MV-4-11 (cell line): Measurements from ENCODE around the gene TNRC6B.
"Not testable (repeated sequence)": the region's sequence is repeated elsewhere in the genome, so short reads cannot be mapped to it uniquely, and the experiment has no call there.

ENCODE experiments used
- DNase-seq: peaks from one replicate; lab custom pipeline; 2025; lab: John Stamatoyannopoulos, UW

TNRC6B gene

DNA sequence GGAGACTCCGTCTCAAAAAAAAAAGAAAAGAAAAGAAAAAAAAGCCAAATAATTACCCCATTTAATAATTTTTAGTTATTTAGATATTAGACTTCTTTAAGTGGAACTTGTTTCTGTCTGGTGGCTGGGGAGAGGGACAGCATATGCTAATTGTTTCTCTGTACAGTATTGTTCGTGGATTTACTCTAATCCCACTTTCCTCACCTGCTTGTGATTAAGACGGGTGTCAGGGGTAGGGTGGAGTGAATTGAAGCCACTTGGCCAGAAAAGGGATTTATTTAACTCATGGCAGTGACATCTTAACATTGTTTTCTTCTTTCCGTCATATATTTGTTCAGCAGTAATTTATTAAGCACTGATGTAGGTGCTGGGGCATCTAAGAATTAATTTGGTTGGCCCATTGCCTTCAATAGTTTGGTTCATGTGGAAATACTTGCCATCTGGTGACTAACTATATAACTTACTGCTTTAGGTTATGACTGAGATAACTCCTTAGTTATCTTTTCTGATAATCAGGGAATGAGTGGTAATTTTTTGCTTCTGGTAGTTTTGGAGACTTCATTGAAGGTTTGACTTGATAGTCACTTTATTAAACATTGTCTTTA, 4.6 kb downstream of the TNRC6B start:
- no peak for DNase-seq

DNA sequence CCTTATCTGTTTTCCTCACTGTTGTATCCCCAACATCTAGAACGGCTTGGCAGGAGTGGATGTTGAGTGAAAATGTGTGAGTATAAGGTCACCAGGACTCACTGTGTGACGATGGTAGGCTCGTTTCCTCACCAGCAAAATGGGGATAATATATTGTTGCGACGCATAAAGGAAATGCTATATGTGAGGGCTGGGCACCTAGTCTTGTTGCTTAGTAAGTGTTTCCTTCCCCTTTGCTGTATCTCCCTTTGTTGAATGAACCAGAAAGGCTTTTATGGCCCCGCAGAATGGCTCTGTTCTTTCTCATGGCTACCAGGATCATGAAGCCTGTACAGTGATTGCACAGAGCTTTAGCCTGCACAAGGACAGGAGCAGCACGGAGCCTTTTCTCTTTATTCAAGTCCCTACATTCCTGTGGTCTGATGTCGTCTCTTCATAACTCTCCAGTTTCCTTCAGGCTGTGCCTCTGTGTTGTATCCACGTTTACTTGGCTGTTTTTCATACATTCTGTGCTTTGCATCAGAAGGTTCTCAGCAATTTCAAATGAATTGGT, 5.4 kb downstream of the TNRC6B start:
- DNase-seq, result peak; percentile 67

DNA sequence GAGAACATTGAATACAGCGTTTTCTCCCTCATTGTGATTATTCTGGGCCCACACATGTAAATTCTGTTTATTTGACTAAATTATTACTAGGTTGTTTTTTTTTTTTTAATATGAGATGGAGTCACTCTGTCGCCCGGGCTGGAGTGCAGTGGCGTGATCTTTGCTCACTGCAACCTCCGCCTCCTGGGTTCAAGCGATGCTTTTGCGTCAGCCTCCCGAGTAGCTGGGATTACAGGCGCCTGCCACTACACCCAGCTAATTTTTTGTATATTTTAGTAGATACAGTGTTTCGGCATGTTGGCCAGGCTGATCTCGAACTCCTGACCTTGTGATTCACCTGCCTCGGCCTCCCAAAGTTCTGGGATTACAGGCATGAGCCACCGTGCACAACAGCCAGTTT, 5.9 kb downstream of the TNRC6B start:
- not testable (repeated sequence) for DNase-seq

DNA sequence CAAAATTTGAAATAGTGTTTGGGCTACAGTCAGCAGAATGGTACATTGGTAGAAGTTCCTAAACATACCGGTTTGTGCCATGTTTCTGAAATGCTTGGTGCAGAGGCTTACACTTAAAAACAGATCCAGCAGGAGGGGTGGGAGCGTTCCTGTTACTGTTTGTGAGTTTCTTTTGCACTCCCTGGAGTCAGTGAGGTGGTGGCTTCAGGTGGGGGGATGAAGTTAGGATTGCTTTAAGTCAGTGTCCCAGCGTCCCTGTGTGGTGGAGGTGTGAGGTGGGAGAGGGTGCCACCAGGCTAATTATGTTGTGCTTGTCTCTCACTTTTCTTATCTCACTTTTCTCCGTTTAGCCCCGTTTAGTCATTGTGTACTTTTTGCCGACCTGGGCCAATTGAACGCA, 9.7 kb downstream of the TNRC6B start:
- DNase-seq, result no peak

DNA sequence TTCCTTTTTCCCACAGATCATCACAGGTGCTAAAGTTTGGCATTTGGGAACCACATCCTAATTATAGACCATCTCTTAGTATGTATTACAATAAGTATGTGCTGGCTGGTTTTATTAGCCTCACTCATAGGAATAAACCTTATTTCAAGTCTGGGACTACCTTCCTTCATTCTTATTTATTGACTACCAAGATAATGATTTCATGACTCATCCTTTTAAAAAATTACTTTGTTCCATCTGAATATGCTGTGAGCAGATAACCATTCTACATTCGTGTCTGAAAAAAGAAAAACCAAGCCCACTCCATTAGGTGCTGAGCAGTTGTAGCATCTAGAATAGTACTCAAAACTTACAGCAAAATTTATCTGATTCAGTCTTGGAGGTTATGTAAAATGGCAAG, 12.3 kb downstream of the TNRC6B start:
- DNase-seq, result no peak

DNA sequence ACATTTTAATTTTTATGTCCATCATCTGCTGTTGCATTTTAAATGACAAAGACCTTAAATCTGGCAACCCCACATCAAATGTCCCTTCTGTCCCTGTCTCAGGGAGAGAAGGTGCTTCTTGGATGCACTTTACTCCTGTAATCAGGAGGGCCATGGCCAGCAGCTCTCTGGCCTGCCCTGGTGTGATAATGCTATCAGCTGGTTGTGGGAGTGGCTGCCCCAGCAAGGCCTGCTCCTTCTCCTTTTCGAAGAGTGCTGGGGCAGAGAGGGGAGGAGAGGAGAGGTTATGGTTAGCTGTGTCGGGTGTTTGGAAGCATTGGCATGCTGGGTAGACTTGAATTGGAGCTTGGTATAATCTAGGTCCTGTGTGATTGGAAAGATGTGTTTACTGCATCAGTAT, 12.8 kb downstream of the TNRC6B start:
- no peak for DNase-seq

DNA sequence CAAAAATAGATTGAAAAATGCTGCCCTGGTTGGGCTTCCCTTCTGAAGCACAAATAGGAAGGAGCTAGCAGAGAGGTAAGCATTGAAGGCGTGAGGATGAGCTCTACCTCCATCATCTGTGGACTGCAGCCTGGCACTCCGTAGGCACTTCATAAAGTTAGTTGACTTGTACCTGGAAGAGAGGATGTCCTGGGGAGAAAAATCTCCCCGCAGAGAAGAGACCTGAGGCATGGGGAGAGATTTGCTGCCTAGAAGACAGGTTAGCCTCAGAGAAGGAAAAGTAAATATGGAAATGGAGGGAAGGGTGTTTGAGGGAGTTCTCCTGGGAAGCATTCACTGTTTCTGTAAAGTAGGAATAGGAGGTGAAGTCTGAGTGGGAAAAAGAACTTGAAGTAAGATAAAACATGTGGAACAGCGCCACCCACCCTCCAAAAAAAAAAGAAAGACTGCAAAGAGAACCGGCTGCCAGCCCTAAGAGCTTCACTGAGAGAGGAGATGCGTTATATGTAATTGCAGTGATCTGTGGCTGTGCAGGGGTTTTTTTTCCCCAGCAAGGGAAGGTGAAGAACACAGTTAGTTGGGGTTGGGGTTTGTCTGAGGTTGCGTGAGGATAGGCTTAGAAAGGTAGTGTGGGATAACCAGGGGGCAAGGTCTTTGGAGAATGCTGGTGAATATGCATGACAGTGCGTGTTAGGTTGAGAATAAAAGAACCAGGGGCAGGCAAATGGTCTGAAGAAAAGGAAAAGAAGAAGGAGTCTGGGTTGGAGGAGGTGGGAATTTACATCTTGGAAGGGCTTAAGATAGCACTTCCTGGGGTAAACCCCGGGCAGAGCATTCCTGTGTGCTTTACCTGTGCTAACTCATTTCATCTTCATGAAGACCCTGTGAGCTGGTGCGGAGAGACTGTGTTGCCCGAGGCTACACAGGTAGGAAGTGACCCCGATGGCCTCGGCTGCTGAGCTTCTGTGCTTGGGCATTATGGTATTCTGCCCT, 16.0 kb downstream of the TNRC6B start:
- DNase-seq, result no peak

DNA sequence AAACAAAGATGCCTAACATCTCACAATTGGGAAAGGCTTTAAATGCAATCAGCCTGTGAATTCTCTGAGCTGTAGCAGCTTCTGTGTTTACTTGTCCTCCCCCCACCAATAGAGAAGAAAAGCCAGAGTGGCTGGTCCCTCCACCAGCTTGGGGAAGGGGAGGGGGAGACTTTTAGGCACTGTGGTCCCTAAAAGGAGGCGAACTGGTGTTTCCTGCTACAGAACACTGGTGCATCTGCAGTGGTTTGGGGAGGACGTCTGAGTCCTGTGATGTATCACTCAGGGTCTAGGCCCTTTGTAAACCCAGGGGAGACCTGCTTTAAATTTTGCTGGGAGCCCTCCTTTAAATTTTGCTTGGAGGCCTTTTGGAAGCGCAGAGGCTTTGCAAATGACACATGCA, 16.9 kb downstream of the TNRC6B start:
- DNase-seq, result no peak

DNA sequence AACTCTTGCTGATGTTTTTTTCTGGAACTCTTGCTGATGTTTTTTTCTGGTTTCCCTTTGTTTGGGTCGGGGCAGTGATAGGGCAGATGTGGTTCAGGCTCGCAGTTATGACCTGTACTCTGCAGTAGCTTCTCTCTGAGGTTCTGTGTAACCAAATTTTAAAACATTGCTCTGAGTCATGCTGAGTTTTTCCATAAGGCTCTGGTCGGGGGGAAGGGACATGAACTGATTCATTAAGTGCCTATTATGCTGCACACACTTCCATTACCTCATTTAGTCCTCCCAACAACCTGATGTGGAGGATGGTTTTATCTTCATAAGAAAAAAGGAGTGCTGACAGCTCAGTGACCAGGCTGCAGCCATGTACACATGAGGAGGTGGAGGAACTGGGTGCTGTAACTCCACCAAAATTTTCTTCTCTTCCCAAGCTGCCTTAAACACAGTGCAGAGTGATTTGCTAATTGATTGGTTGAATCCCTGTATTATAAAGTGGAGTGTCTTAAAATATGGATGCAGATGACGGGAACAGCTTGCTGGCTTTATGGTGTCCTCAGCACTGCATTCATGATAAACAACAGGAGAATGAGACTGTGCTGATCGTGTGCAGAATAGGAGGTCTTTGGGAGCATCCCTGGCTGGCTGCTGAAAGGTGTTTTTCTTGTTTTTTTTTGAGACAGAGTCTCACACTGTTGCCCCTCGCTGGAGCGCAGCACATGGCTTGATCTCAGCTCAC, 19.1 kb downstream of the TNRC6B start:
- DNase-seq, result peak; percentile 57

DNA sequence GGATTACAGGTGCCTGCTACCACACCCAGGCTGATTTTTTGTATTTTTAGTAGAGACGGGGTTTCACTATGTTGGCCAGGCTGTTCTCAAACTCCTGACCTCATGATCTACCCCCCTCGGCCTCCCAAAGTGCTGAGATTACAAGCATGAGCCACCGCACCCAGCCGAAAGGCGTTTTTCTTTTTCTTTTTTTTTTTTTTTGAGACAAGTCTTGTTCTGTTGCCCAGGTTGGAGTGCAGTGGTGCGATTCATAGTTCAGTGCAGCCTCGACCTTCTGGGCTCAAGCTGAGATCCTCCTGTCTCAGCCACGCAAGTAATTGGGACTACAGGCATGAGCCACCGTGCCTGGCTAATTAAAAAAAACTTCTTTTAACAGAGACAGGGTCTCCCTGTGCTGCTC, 19.7 kb downstream of the TNRC6B start:
- not testable (repeated sequence) for DNase-seq

DNA sequence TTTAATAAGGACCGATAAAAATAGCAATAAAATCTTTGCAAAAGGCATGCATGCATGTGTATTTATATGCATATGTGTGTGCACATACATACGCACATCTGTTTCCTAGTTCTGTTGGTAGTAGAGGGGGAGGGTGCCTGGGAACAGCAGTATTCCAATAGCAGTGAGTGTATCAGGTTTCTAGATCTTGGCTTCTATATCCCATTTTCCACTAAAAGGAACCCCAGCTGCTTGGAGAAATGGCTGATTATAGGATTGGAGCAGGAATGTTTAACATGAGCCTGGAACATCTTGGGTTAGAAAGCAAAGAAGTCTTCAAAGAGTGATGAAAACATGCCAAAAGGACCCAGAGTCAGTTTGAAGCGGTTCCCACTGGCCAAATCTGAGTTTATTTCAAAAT, 21.0 kb downstream of the TNRC6B start:
- DNase-seq, result no peak

DNA sequence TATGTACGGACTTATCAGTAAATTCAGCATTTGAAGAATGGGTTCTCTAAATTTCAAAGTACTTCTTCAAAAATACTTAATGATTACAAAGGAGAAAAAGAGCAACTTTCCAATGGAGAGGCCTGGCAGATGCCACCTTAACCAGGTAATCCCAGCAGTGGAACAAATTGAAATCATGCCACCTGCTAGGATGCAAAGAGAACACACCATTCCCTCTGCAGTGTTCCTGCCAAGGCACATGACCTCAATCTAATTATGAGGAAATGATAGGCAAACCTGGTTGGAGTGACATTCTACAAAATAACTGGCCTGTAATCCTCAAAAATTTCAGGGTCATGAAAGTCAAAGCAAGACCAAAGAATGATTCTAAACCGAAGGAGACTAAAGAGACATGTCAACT, 21.5 kb downstream of the TNRC6B start:
- no peak for DNase-seq

DNA sequence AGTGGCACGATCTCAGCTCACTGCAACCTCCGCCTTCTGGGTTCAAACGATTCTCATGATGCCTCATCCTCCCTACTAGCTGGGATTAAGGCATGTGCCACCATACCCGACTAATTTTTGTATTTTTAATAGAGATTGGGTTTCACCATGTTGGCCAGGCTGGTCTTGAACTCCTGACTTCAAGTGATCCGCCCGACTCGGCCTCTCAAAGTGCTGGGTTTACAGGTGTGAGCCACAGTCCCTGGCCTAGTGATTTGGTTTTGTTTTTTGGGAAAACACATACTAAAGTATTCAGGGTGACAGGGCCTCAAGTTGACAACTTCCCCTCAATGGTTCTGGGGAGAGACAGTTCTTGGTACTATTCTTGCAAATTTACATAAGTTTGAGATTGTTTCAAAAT, 22.1 kb downstream of the TNRC6B start:
- DNase-seq, result no peak

DNA sequence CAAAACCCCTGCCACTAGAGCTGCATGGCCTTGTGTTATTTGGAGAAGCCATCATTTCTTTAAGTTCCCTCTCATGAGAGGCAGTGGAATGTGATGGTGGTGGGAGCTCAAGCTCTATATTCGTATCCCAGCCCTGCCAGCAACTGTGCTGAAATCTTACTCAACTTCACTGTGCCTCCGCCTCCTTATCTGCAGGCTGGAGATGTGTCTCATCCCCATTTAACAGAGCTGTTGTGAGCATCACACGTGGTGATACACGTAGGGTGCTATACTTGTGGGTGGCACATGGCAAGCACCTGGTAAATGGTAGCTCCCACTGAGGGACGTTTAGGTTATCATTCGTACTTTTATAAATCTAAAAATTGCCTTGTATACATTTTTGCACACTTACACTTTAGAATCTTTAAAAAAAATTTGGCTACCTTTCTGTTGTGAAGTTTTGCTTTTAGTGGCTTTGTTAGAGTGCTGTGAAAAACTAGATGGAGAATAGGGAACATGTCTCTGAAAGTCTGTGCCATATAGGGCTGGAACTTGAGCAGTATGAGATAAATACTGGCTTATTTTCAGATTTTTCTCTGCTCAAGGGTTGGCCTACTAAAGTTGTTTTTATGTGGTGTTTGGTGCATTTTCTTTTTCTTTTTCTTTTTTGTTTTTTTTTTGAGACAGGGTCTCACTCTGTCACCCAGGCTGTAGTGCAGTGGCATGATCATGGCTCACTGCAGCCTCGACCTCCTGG, 23.2 kb downstream of the TNRC6B start:
- no peak for DNase-seq

DNA sequence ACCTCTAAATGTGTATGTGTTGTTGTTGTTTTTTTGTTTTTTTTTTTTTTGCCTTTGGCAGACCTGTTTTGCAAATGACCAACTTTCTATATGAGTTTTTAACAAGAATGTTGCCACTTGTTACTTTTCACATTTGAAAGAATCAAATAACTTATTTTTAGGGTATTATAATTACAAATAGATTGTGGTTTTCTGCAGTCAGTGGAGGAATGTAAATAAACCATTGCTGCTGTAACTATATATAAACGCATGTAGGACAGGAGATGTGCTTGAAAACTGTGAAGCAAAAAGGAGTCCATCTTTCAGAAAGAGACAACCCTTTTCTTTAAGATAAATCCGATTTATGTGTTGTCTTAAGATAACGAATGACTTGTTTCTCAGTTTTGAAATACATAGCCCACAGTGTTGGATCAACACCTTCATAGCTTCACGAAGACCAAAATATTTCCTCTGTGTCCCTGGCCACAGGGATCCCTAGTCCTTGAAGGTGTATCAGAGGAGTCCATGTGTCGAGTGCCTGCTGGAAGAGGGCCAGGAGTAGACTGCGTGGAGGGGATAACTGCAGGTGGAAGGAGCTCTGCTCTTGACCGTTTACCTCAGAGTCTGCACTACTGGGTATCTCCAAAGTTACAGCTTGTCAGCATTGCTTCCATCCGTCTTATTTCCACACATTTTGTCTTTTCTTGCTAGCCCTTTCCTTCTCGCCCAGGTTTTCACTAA, 24.7 kb downstream of the TNRC6B start:
- no peak for DNase-seq

DNA sequence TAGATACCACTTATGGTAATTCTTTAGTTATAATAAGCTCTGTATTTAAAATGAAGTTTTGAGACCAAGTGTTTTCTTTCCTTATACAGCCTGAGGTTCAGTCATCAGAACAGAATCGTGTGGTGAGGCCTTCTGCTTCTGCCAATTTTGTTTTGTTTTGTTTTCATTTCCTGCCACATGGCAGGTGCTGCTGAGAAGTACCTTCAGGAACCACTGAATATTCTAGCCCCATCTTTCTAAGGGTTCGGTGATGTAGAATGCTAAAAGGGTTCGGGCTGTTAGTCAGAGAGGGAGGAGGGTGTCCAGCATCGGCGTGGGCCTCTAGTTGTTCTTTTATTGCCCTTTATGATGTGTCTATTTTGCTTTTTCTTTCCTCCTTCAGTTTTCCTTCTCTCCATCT, 25.8 kb downstream of the TNRC6B start:
- no peak for DNase-seq

DNA sequence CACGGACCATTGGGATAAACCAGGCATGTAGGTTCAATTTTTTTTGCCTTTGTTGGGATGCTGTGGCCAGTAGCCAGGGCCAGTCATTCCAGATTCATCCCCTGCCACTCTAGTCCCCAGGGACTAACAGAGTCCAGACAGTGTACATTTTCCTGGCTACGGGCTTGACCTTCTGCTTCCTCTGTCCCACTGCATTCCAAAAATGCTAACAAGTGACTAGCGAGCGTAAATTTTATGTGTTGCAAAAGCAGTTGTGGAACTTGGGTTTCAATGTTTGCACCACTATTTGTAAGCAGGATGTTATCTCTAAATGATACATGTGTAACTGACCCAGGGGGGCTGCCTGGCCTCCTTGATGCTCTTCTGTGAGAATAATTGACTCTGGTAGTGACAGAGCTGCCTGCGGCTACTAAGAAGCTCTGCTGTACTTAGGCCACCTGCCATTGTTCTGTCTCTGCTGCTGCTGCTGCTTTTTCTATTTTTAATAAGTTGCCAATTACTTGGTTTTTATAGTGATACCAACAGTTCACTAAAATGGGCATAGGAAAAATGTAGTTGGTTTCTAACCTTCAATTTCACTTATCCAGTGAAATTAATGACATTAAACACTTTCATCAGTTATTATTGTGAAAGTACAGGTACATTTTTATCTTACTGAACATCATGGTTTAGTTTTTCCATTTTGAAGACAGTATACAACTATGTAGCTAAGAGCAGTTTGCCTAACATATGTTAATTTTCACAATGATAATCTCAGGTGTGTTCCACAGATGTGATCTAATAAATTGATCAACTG, 26.8 kb downstream of the TNRC6B start:
- DNase-seq, result no peak

DNA sequence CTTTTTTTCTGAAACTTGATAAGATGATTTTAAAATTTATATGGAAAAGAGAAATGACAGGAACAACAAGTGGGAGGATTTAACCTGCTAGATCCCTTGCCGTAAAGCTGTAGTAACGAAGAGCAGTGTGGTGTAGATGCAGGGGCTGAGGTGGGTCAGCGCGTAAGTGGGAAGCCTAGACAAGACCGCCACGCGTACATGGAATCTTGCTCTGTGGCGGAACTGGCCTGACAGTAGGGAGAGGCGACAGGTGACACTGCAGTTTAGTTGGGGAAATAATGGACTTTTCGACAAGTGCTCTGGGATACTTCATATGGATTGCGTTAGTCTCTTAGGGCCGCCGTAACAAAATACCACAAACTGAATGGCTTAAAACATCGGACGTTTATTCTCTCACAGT, 28.8 kb downstream of the TNRC6B start:
- DNase-seq, result no peak

DNA sequence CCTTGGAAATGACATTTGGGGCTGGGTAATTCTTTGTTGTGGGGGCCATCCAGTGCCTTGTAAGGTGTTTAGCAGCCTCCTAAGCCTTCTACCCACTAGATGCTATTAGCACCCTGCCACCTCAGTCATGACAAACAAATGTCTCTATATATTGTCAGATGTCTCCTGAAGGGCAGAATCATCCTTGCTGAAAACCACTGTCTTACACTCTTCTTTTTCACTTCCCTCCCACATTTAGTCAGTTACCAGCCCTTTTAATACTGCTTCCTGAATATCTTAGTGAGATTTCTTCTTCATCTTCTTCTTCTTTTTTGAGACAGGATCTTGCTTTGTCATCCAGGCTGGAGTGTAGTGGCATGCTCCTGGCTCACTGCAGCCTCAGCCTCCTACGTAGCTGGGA, 33.1 kb downstream of the TNRC6B start:
- peak; percentile 90 for DNase-seq

DNA sequence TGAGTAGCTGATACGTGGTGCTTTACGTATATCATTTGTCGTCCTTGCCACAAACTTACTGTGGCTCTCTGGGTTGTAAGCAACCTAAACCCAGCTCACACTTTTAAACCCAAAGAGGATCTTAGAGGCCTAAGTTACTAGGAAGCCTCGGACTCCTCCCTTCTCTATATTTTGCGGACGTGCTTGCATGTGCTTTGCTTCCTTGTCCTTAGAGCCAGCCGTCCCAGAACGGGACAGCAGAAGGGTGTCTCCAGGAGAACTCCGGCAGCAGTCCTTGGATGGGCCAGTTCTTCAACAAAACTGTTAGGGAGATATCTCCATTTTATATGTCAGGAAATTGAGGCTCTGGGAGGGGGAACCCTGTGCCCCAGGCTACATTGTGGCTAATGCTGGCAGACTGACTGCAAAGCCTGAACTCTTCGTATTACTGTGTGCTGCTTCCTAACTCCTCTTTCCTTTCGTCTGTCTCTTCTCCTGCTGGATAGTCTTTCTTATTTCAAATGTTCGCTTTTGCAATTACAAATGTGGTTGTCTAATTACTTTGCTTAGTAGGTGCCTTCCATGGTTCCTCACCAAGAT, 33.8 kb downstream of the TNRC6B start:
- DNase-seq, result peak; percentile 33
